Measurements from ENCODE around the gene ADGRL3.

ADGRL3 gene

DNA sequence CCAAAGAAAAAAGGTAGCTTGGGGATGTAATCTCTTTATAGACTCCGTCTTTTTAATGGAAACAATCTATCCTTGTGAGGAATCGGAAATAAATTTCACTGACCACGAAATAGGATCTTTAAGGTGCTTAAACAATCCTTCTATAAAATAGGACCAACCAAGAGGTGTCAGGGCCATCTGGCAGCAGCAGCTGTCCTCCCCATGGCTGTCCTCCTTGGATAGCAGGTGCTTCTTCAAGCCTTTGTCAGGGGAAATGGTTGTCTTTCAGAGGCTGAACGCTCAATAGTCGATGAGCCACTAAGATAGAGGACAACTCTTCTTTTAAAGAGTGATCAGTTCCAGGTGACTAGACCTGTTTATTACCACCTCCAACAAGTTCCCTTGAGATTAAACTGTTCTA, 231.0 kb downstream of the ADGRL3 start:
- no peak for DNase-seq

DNA sequence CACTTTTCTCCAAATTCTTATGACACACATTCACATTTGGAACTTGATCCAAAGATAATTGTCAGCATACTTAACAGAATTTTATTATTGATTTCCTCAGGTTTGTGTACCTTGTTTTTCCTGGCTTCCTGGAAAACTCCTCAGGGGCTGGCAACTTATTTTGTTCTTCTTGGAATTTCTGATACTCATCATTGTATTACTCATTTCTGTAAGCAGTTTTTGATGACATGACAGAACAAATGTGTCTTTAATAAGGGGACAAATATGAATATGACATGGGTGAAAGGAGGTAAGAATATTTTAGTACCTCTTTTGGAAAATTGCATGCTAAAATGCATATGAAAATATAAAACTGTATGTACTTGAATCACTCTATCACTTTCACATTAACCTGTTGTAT, 237.8 kb downstream of the ADGRL3 start:
- no peak for DNase-seq

DNA sequence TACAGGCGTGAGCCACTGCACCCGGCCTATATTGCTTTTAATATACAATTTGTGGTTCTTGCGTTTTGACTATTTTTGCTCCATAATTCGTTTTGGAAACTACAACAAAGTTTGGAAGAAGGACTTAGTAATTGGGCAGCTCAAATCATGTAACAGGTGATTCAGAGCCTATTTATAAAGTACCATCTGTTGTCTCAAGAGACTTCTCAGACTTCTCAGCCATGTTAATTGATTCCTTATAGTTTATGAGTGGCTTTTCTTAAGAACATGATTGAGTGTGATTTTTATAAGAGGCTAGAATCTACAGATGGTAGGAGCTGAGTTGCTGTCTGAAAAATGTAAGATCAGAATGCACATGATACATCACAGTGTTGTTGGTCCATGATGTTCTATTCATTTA, 240.2 kb downstream of the ADGRL3 start:
- no peak for DNase-seq

DNA sequence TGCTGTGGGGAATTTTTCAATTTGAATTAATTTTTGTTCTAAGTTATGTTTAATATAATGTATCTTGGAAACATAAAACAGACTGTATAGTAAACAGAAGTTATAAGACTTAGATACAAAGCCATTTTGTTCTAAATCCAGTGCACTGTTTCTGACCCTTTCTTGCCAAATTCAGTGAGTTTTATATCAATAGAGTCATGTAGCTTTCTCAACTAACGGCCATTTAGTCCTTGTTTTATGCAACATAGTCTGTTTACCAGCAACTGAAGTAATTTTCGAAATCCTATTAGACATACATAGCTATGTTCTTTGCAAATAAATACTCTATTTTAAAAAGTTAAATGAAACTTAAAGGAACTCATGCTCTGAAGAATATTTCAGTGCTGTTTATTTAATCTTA, 242.8 kb downstream of the ADGRL3 start:
- DNase-seq, result no peak

DNA sequence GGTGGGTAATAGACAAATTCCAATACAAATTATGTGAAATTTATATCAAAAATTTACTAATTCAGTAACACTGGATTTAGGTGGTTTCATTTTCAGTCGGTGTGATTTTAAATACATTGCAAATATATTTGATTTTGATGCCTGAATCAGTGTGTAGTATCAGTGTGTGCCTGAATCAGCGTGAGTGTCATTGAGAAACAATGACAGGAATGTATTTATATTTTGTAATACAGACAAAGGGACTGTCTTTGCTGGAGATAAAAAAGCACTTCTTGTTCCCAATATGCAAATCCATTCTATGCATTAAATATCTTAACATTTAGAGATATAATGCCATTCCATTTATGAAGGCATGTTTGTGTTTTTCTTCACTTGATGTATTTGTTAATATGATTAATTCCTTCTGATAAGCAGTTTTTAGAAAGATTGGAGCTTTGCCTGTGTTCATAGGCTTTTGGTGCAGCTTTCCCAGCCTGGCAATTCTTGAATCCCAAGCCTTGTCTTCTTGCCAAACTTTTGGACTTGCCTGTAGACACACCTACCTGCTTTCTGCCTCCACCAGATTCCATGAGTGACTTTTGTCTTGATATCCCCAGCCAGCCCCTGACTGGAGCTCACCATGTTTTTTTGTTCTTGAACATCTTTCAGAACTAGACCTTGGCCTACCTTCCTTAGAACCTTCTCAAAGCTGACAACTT, 243.8 kb downstream of the ADGRL3 start:
- DNase-seq, result no peak

DNA sequence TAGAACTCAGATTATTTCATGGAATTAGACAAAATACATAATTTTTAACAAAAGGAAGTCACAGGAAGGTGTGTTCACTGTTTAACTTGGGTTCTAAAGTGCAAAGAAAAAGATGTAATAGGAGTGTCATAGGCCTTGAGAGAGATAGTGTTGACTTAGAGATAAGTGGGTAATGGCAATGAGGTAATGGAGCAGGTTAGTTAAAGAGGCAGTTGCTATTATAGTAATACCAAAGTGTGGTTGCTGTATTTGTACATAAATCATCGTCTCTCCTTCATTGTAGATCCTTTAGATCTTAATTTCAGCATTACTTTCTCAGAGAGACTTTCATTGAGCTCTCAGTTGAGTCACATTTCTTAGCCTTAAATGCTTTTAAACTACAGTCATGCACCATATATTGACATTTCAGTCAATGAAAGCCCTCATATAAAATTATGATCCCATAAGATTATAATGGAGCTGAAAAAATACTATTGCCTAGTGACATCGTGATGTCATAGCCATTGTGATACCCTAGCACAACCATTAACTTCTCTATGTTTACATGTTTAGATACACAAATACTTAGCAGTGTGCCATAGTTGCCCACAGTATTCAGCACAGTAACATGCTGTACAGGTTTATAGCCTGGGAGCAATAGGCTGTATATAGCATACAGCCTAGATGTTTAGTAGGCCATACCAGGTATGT, 245.4 kb downstream of the ADGRL3 start:
- DNase-seq, result no peak

DNA sequence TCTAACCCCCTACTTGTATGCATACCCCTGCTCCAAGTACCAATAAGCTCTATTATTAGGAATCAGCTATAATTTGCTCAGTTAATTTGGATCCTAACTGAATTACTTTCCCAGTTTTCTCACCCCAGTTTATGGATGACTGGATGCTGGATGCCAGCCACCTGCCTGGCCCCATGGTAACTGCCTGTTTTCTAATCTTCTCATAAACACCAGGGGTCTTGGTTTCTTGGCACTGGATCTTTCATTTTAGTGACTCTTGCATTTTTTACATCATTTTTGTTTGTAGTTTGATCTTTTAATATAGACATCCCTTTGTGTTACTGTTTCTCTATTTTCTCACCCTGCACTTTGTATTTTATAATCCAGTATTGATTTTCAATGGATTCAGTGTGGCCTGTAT, 246.8 kb downstream of the ADGRL3 start:
- no peak for DNase-seq

DNA sequence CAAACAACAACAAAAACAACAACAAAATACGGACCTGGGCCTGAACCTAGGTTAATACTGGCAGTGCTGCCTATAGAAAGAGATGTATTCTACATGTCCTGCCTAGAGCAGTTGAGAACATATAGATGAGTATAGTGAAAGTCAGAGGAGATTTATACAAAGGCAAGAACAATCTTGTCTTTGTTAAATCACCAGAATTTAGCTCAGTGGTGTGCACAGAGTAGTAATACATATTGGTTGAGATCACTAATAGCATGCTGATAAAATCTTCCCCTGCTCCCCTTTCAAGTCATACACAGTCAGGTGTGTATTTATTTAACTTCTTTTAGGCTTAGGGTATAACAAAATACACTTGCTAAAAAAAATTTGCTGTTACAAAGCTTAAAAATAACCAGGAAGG, 247.8 kb downstream of the ADGRL3 start:
- DNase-seq, result no peak

DNA sequence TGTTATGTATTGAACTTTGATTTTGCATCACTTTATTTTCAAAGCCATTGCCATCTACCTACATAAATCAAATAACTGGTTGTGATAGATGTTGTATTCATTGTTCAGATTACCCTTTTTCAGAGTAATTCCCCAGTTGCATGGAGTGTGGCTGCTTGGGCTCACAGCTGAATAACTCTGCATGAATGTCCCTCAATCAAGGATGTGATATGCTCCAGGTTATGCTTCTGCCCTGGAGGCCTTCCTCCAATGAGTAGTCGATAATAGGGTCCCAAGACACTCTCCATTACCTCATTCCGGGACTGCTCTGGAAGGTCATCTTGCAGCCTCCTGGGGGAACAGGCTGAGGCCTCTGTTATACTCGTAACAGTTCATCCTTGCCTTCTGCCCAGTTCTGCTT, 251.8 kb downstream of the ADGRL3 start:
- no peak for DNase-seq

DNA sequence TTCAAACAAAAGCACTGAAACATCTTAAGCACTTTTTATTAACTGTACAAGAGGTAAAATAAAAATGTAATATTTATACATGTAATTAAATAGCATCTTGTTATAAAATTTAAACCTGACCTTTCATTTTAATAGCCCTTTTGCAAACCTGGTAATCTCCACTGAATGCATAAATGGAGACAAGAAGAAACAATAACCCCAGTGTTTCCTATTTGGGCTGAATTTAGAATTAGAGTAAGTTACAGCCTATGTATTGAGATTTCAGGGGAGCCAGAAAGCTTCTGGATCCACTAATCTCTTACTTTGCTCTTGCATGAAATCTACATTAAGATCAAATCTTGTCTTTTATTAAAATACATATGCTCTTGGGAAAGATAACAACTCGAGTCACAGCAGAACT, 261.8 kb downstream of the ADGRL3 start:
- no peak for DNase-seq

DNA sequence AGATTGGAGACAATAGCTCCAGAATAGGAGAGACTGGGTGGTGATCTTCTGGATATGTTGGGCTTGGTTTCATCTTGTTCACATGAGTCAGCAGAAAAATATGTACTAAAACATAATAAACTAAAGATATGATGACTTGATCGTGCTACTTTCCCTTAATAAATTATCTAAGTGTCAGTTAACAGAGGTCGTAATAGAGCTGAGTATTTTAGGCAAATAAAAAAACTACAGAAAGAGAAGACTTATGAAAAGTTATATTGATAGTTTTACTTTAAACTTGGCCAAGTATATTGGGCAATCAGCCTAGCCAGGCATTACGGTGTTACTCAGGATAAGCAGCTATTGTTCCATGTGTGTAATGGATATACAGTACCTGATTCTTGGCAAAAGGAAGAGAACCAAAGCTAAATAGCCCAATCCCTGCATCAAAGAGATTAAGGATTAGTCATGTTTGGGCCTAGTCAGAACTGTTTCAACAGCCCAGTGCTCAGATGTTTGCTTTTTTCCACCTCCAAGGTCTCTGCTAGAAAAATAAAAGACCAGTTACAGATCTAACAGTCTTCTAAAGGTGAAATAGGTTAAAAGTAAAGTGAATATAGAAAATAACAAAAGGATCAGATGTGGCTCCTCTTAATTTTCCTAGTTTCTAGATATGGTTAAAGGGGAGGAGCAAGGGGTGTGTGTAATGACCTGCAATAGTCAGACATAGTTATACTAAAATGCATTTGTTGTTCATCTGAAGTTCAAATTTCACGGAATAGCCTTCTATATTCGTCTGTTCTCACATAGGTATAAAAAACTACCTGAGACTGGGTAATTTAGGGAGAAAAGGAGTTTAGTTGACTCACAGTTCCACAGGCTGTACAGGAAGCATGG, 262.6 kb downstream of the ADGRL3 start:
- DNase-seq, result no peak

DNA sequence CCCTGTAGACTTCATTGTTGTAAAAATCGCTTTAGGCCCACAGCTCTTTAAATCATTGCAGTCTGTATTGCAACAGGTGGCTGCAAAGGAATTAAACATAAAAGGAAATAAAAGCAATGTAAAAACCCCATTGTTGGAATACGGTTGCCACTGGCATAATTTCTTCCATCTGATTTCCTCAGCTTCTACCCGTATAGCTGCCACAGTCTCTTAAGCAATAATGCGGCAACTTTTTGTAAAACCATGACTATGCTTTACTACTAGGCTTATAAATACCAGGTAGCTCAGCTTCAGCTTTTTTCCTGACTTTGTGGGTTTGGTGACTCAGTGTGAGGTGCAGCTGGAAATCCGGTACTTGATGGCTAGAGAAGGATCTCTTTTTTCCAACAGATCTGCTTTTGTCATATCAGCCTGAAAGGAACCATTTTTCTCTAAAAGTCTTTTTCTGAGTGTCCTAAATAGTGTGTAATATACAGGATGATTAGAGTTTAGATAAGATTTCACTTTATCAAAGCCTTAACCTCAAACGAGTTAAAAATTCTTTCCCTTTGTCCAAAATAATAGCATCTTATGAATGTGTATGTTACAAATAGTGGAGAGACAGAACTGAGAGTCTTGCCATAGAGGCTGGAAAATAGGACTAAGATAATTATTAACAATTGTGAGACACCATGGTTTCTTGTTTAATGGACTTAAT, 268.0 kb downstream of the ADGRL3 start:
- DNase-seq, result peak; percentile 28

DNA sequence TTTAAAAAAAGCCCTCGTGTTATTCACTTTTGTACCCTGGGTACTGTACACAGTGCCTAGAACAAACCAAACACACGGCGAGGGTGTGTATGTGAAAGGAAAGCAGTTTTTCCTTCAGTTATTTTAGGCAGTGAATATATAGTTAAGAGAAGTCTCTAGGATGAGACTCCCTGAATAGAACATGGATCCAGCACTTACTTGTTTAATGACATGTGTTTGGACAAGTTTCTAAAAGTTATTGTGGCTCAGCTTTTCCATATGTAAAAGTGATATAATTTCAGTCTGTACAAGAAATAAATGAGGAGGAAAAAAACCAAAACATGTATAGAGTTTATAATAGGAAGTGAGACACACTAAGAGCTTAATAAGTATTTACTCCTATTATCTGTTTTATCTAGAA, 273.2 kb downstream of the ADGRL3 start:
- DNase-seq, result no peak

DNA sequence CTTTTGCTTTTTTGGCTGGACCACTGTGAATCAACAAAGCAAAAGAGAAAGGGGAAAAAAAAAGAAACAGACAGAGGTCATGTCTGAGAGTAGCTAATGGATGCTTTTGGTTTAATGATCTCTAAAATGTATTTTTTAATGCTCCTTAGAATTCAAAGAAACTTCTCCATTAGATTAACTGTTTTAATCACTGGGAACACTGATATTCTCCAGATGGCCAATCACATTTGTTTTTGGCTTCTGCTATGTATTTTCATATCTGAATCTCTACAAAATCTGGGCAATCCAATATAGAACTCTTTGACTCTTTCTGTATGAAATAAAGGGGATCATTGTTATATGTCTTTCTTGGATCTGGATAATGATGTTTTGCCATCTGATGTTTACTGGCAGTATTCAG, 278.2 kb downstream of the ADGRL3 start:
- no peak for DNase-seq

DNA sequence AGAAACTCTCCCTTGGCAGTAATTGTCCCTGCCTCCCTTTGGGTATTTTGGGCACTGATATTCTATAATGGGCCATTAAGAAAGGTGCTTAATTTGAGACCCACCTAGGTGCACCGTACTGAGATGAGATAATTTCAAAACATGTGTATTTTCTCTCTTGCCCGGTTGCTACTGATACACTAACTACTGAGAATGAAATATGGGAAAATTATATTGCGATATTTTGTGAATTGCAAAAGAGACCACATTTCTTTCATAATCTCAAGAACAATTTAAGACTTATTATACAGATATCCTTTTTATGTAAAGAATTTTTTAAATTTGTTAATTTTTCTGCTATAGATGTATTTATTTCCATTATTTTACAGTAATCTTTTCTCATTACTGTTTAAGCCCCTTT, 284.9 kb downstream of the ADGRL3 start:
- DNase-seq, result no peak

DNA sequence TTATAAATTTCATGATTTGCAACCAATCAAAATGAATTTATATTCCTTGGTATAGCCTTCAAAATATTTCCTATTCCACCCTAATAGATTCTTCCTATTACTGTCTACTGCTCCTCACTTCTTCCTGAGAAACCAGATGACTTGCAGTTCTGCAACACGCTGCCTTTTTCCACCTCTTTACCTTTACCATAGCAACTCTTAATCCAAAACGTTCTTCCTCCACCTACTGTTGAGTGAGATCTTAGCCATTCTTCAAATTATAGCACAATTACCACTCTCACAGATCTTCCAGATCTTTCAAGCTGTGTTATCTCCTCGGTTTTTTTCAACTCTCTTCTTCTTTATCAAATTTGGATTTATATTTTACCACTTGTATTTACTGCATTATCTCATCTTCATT, 289.8 kb downstream of the ADGRL3 start:
- no peak for DNase-seq

DNA sequence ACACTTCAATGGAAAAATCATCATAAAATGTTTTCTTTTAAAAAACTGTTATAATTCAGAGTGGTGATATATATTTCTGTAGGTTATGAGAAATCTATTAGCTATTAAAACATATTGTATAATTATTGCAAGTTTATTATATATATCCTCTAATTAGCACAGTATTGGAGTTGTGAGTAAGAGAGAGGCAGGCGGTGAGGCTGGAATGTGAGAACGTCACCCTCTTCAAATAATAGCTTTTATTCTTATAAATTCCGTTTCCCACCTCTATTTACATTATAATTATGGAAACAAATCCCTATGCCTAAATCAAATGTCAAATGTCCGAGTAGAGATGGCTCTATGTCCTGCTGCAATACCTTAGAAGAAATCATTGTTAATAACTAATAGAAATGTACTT, 292.9 kb downstream of the ADGRL3 start:
- DNase-seq, result no peak

DNA sequence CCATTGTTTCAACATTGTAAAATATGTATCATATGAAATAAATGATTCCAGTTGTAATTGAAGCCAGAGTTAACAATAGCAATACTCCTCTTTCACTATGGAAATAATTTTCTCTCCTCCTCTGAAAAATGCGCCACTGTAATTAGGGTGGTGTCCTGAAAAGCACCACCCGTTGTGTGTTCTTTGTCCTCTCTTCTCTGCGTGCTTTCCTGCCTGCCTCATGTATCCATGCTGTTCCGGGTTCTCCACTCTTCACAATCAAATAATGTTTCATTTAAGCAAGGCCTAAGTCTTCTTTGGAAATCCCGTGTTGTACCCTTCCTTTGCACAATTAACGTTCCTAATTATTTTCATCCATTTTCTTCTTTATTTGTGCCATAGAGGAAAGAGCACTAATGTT, 293.3 kb downstream of the ADGRL3 start:
- no peak for DNase-seq

DNA sequence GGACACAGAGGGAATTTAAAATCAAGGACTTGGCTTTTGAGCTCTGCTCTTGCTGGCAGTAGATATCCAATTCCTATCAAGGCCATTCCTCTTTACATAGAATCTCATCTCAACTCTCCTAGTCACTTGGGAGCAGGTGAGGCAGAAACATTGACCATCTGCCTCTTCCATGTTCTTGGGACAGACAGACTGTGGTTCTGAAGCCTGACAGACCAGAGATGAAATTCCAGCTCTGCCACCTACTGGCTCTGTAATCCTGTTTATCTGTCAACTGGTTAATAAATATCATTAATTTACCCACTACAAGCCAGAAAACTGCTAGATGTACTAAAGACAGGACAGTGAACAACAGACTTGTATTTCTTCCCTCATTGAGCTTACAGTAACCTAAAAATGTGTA, 300.8 kb downstream of the ADGRL3 start:
- no peak for DNase-seq

DNA sequence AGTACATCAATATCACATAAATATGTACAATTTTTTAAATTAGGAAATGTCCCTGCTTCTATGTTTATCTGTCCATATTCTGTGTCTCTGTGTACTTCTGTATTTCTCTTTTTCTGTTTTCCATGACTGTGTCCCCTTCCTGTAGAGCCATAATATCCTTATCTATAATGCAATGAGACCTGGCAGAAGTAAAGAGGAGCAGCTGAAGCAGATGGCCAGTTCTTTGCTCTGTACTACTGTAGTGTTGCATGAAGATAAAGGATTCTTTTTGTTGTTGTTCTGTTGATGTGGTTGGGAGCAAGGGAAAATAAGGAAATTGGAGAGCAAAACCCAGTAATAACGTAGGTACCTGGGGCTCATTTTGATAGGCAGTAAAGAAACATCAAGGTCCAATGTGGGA, 301.7 kb downstream of the ADGRL3 start:
- no peak for DNase-seq

DNA sequence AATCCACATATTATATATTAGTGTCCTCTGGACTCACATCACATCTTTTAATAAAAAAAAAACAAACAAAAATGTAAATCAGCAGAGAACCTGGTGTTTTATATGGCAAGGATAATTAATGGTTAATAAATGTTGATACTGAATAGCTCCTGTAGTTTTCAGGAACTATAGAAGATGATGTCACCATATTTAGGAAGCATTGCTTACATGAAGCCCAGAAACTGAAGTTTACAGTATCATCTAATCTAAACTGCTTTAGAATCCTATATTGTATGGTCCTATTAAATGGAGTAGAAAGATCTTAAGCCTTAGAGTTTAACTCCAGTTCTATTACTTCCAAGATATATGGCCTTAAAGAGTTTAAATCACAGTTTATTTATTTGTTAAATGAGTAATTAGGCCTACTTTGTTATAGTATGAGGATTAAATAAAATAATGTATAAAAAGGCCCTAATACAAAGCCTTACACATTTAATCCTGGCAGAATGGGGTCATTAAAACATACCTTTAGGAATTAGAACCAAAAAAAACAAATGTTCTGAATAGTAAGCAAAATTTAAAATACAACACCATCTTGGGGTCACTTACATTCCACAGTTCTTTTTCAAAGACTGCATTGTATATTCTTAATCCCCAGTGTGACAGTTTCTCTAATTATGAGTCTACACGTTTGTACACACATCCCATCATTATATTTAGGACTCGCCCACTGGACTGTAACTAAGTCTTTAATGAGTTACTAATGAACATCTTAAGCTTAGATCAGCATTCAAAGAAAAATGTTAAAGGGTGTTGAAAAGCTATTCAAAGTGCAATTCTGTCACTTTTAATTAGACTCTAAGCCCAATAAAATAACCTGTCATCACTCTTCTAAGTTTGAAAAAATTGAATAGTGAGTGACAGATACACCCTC, 305.9 kb downstream of the ADGRL3 start:
- DNase-seq, result no peak

DNA sequence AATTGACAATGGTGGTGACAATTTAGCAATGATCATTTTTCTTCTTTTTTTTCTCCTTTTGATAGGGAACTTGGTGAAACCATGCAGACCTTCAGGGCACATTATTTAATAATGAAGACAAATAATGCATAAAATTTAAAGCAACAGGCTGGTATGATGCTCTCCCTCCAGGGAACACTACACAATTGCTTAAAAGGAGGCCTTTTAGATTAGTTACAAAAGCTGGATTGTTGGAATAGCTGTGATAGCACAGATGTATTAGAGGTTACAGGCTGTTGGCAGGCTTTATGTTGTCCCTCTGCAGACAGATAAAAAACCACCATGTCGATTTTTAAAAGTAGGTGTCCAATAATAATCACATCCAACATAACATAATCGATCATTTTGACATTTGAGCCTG, 307.0 kb downstream of the ADGRL3 start:
- DNase-seq, result no peak

Measured in GDM1 (cell line).